ENCODE results near the gene PDE4C.

- TF ChIP-seq, protein P1, sequence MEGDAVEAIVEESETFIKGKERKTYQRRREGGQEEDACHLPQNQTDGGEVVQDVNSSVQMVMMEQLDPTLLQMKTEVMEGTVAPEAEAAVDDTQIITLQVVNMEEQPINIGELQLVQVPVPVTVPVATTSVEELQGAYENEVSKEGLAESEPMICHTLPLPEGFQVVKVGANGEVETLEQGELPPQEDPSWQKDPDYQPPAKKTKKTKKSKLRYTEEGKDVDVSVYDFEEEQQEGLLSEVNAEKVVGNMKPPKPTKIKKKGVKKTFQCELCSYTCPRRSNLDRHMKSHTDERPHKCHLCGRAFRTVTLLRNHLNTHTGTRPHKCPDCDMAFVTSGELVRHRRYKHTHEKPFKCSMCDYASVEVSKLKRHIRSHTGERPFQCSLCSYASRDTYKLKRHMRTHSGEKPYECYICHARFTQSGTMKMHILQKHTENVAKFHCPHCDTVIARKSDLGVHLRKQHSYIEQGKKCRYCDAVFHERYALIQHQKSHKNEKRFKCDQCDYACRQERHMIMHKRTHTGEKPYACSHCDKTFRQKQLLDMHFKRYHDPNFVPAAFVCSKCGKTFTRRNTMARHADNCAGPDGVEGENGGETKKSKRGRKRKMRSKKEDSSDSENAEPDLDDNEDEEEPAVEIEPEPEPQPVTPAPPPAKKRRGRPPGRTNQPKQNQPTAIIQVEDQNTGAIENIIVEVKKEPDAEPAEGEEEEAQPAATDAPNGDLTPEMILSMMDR (IDR thresholded peaks at IDR 0.05), result no peak
- TF ChIP-seq POLR2A (IDR thresholded peaks at IDR 0.05), result no peak
Measured at GRCh38 chr19:18214779-18215433, 11.3 kb downstream of the PDE4C start.

Data from heart left ventricle (tissue), 13 donors.